Measurements from ENCODE around the gene SUMO2.
"Not testable (repeated sequence)": the region's sequence is repeated elsewhere in the genome, so short reads cannot be mapped to it uniquely, and the experiment has no call there.

Gene SUMO2

GRCh38 chr17:75135452-75135851 is 47.3 kb downstream of the SUMO2 start:
- Histone ChIP-seq H3K27me3 (replicated peaks; ENCODE audit: control insufficient read depth, insufficient read depth, low read length) (no peaks in the 10 kb centered on the region), H3K4me3 (replicated peaks; ENCODE audit: low read depth, low read length) (no peak overlapping the region), H3K36me3 (ENCODE audit: control insufficient read depth, insufficient read depth, low read length) (peaks cover 7% of the 10 kb centered on the region)
- DNase-seq (ENCODE audit: extremely low read depth, insufficient read length) = no peak
- no peak for TF ChIP-seq CTCF (IDR thresholded peaks at IDR 0.05; ENCODE audit: insufficient read depth, low read length, poor library complexity, severe bottlenecking)

- H3K36me3 ChIP-seq (ENCODE audit: control insufficient read depth, insufficient read depth, low read length) = peaks cover 17% of the 10 kb centered on the region
- DNase-seq (ENCODE audit: extremely low read depth, insufficient read length); H3K4me3 ChIP-seq (replicated peaks; ENCODE audit: low read depth, low read length): not testable (repeated sequence)
These were observed 49.0 kb downstream of the SUMO2 start for GRCh38 chr17:75133607-75134347.

GRCh38 chr17:75133001-75133400 is 49.8 kb downstream of the SUMO2 start:
- H3K36me3 ChIP-seq (ENCODE audit: control insufficient read depth, insufficient read depth, low read length) = peaks cover 18% of the 10 kb centered on the region

More at GRCh38 chr17:75133607-75134347, 49.0 kb downstream of the SUMO2 start:
- H3K27me3 ChIP-seq (replicated peaks; ENCODE audit: control insufficient read depth, insufficient read depth, low read length) = not testable (repeated sequence)

DNA sequence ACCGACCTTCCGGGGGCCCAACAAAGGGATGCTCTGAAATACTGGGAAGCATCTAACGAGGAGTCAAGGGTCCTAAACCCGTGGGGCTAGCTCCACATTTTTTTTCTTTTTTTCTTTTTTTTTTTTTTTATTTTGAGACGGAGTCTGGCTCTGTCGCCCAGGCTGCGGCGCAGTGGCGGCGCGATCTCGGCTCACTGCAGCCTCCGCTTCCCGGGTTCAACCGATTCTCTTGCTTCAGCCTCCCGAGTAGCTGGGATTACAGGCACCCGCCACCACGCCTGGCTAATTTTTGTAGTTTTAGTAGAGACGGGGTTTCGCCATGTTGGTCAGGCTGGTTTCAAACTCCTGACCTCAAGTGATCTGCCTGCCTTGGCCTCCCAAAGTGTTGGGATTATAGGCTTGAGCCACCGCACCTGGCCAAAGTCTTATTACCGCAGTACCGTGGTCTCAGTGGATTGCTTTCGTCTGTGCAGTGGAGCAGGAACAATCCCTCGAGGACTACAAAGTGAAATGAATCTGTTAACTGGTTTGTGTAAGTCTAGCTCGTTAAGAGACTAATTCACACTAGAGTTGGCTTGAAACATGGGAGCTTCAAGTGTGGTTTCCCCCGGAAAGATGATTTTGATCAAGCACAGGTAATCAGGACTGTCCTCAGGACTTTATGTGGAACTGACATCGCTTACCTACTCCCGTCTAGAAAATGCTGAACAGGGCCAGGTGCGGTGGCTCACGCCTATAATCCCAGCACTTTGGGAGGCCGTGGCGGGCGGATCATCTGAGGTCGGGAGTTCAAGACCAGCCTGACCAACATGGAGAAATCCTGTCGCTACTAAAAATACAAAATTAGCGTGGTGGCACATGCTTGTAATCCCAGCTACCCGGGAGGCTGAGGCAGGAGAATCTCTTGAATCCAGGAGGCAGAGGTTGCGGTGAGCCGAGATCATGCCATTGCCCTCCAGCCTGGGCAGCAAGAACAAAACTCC is 50.5 kb downstream of the SUMO2 start:
- not testable (repeated sequence) for H3K27me3 ChIP-seq (replicated peaks; ENCODE audit: control insufficient read depth, insufficient read depth, low read length); DNase-seq (ENCODE audit: extremely low read depth, insufficient read length)
- peaks cover 18% of the 10 kb centered on the region for H3K36me3 ChIP-seq (ENCODE audit: control insufficient read depth, insufficient read depth, low read length)
- H3K4me3 ChIP-seq (replicated peaks; ENCODE audit: low read depth, low read length) = peak overlapping the region; percentile 87

More at GRCh38 chr17:75133001-75133400, 49.8 kb downstream of the SUMO2 start:
- Histone ChIP-seq H3K27me3 (replicated peaks; ENCODE audit: control insufficient read depth, insufficient read depth, low read length) (no peaks in the 10 kb centered on the region), H3K4me3 (replicated peaks; ENCODE audit: low read depth, low read length) (no peak overlapping the region)
- DNase-seq (ENCODE audit: extremely low read depth, insufficient read length) = no peak
- no peak for TF ChIP-seq CTCF (IDR thresholded peaks at IDR 0.05; ENCODE audit: insufficient read depth, low read length, poor library complexity, severe bottlenecking)

DNA sequence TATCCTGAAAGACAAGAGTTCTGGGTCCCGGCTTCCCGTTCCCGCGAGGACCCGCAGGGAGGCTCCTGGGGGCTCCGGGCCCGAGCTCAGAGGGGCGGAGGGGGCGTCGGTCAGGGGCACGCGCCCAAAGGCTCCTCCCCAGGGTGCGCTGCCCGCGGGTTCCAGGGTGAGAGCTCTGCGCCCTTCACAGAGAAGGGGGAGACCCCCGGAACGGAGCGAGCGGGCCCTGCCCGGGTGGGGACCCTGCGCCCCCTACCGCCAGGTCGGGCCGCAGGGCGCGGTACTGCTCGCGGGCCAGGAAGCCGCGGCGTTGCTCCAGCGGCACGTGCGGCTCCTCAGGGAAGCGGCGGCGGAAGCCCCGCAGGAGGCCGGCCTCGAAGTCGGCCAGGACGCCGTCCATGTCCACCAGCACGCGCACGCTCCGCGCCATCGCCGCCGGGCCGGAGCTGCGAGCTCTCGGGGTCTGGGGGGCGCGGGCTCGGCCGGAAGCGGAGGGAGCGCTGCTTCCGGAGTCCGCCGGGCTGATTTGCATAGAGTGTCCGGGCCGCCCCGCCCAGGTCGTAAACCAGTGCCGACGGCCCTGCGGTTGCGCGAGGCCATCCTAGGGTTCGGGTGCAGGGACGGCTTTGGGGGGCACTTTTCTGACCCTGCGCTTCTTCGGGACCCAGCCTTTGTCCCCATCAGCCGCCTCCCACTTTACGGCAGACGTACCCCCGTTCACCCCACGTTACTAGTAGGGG is 51.3 kb downstream of the SUMO2 start, which contains the start of gene NT5C:
NT5C (minus strand) TSS at position 465 of the 740 bp plus-strand sequence; CDS start at position 430, 35 bp downstream.
- peak; percentile 58 for TF ChIP-seq CTCF (IDR thresholded peaks at IDR 0.05; ENCODE audit: insufficient read depth, low read length, poor library complexity, severe bottlenecking)
- Histone ChIP-seq H3K27me3 (replicated peaks; ENCODE audit: control insufficient read depth, insufficient read depth, low read length) (no peaks in the 10 kb centered on the region), H3K4me3 (replicated peaks; ENCODE audit: low read depth, low read length) (peak within 1 kb of the TSS; percentile 87), H3K36me3 (ENCODE audit: control insufficient read depth, insufficient read depth, low read length) (peaks cover 18% of the 10 kb centered on the region)
- peak; percentile 91 for DNase-seq (ENCODE audit: extremely low read depth, insufficient read length)

GRCh38 chr17:75130632-75131277 is 52.0 kb downstream of the SUMO2 start:
- peaks cover 16% of the 10 kb centered on the region for H3K36me3 ChIP-seq (ENCODE audit: control insufficient read depth, insufficient read depth, low read length)
- peak; percentile 62 for DNase-seq (ENCODE audit: extremely low read depth, insufficient read length)
- TF ChIP-seq CTCF (IDR thresholded peaks at IDR 0.05; ENCODE audit: insufficient read depth, low read length, poor library complexity, severe bottlenecking) = peak; percentile 69
- H3K27me3 ChIP-seq (replicated peaks; ENCODE audit: control insufficient read depth, insufficient read depth, low read length) = no peaks in the 10 kb centered on the region
- peak overlapping the region; percentile 87 for H3K4me3 ChIP-seq (replicated peaks; ENCODE audit: low read depth, low read length)
